Psoas muscle (tissue), 8 donors: ENCODE data around the gene LRRC23. TPM values are rescaled to one million over a fixed set of nuclear protein-coding genes. Genes with fewer than 3 reads are reported as not detected.

Experiments used
- ATAC-seq, 4 donors: fragments of 200-7000 bp; cut with Tn5 transposase; one replicate each; pipeline ENCODE4 v1.9.1; 2020; ENCODE audit warnings: moderate library complexity in 3 of 4, mild to moderate bottlenecking in 2 of 4
- DNase-seq, 2 donors: peaks; one replicate each; pipeline ENCODE4 v3.0.0-alpha.2; 2020
- H3K27ac ChIP-seq: fragments of 200-600 bp; one replicate; pipeline ENCODE4 v1.8.0; 2022
- H3K27me3 ChIP-seq, 3 donors: fragments of 200-600 bp in 1 of 3; one replicate each; pipeline versions ENCODE4 v1.6.1 to v1.8.0; 2013 to 2022; ENCODE audit warnings: low read length in 2 of 3, mild to moderate bottlenecking in 2 of 3, moderate library complexity in 1 of 3; ENCODE audit not compliant: insufficient read depth in 3 of 3
- H3K36me3 ChIP-seq, 2 donors: fragments of 200-600 bp in 1 of 2; one replicate each; pipeline versions ENCODE4 v1.6.1 to v1.8.0; 2013 to 2022; ENCODE audit warnings: low read depth in 1 of 2, mild to moderate bottlenecking in 1 of 2, moderate library complexity in 1 of 2; ENCODE audit not compliant: insufficient read depth in 1 of 2
- H3K4me1 ChIP-seq: fragments of 200-600 bp; one replicate; pipeline ENCODE4 v1.8.0; 2022
- H3K4me3 ChIP-seq: fragments of 200-600 bp; one replicate; pipeline ENCODE4 v1.8.0; 2022; ENCODE audit warnings: mild to moderate bottlenecking
- H3K9me3 ChIP-seq: fragments of 200-600 bp; one replicate; pipeline ENCODE4 v1.8.0; 2022
- WGBS, 3 donors: extraction: QIAGEN DNeasy Blood & Tissue Kit; methylation state at CpG; one replicate each; pipeline versions ENCODE4 v1.1.6 to v1.1.7; 2013; 5-methylcytosine and 5-hydroxymethylcytosine counted together
- intact Hi-C, 2 donors: fragments of 100-400 bp; cut with DNase I; formaldehyde crosslinking; loops; one replicate each; pipeline versions ENCODE4 v1.11.0 to v1.14.2; 2022
- polyA plus RNA-seq, 3 donors: library from polyadenylated mRNA; stranded (reverse); fragments of 200-250 nt; gene quantifications; one replicate each; pipeline ENCODE4 v1.2.3, GENCODE V29; 2013
- total RNA-seq, 4 donors: library from RNA; stranded (reverse); fragmentation: NEBNext Ultra II Directional in 2 of 4; extraction: Animal tissue kit (Norgen Biotek cat#: 25700) in 2 of 4; gene quantifications; one replicate each; pipeline versions ENCODE4 v1.2.1 to v1.2.4, GENCODE V29; 2021 to 2023
- TF ChIP-seq, protein P1 (sequence below): fragments of 200-600 bp; IDR thresholded peaks from one replicate; pipeline ENCODE4 v1.8.0; 2022; ENCODE audit warnings: antibody characterized with exemption
- donor health status: healthy with polysubstance abuse.
- donor health status: DM: no; HTN: no; CAD: no; lungs with moderate emphysema.
- donor health status: Bipolar disorder and iron deficiency.
- donor health status: healthy.
- donor health status: DM: yes; HTN: yes; CAD: no.
- donor health status: DM: no; HTN: no; CAD: no.
- donor health status: DM: no; HTN: no; CAD: no.
- donor health status: DM: yes; HTN: yes; CAD: no.

Gene LRRC23
- total and polyA plus RNA-seq, 7 donors = 9.5 to 29.0 (median 13.1) TPM

DNA sequence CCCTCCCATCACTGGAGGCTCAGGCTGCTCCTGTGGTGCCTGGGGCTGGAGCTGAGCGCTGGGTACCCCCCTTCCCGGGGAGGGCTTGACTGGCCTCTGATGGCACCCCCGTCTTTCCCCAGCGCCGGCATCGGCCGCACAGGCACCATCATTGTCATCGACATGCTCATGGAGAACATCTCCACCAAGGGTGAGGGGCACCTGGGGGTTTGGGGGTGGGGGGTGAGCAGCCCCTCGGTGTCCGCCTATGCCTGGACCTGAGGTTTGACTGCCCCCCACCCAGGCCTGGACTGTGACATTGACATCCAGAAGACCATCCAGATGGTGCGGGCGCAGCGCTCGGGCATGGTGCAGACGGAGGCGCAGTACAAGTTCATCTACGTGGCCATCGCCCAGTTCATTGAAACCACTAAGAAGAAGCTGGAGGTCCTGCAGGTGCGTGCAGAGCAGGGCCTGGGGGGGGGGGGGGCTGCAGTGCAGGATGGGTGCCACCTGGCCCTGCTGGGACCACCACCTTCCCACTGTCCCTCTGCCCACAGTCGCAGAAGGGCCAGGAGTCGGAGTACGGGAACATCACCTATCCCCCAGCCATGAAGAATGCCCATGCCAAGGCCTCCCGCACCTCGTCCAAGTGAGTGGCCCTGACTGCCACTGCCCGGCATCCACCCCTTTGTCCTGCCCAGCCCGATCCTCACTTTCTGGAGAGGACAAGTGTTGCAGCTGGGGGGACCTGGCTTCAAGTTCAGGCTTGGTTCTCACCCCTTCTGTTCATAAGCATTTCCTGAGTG, 55.4 kb downstream of the LRRC23 start:
- peaks cover 14% of the 10 kb centered on the region for H3K4me1 ChIP-seq
- WGBS, 3 donors = 86 to 90% (median 90%) methylated on average over 24 to 26 of the region's 26 CpGs
- ATAC-seq = no peak
- H3K4me3 ChIP-seq = no peak overlapping the region
- H3K36me3 ChIP-seq = peaks cover 0 to 3% of the 10 kb centered on the region in 2 donors
- DNase-seq = peak in 1 of 2 donors; percentile 50
- no peaks in the 10 kb centered on the region for H3K9me3 ChIP-seq
- TF ChIP-seq, protein P1, sequence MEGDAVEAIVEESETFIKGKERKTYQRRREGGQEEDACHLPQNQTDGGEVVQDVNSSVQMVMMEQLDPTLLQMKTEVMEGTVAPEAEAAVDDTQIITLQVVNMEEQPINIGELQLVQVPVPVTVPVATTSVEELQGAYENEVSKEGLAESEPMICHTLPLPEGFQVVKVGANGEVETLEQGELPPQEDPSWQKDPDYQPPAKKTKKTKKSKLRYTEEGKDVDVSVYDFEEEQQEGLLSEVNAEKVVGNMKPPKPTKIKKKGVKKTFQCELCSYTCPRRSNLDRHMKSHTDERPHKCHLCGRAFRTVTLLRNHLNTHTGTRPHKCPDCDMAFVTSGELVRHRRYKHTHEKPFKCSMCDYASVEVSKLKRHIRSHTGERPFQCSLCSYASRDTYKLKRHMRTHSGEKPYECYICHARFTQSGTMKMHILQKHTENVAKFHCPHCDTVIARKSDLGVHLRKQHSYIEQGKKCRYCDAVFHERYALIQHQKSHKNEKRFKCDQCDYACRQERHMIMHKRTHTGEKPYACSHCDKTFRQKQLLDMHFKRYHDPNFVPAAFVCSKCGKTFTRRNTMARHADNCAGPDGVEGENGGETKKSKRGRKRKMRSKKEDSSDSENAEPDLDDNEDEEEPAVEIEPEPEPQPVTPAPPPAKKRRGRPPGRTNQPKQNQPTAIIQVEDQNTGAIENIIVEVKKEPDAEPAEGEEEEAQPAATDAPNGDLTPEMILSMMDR = no peak
- intact Hi-C loops = loop anchor here (2.0 to 5.0 kb wide), 2 partner anchors 15 to 38 kb away; partner anchors contain the start of gene C12orf57 (in 1 of the 2)
- H3K27me3 ChIP-seq = no peaks in the 10 kb centered on the region
- H3K27ac ChIP-seq = peak overlapping the region; percentile 53

DNA sequence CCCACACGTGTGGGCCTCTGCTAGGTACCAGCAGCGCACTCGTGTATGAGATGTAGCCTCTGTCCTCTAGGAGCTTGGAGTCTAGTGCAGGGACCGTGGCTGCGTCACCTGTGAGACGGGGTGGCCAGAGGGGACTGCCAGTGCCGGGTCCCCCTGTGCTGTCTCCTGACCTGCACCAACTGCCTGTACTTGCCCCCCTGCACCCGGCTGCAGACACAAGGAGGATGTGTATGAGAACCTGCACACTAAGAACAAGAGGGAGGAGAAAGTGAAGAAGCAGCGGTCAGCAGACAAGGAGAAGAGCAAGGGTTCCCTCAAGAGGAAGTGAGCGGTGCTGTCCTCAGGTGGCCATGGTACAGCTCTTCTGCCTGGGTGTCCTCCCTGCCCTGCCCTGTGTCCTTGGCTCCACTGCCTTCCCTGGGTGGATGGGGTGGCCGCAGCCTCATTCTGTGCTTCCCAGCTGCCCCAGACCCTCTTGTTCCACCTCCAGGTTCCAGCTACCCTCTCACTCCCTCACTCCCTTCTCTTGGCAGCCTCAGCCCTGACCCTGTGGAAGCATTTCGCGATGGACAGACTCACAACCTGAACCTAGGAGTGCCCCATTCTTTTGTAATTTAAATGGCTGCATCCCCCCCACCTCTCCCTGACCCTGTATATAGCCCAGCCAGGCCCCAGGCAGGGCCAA, 56.1 kb downstream of the LRRC23 start:
- WGBS, 3 donors = 75 to 82% (median 78%) methylated on average over 13 of the region's 13 CpGs
- DNase-seq (peak; percentile 14 to 46), ATAC-seq (peak in 2 of 4 donors; percentile 26 to 27)
- Histone ChIP-seq H3K27me3 (no peaks in the 10 kb centered on the region), H3K36me3 (peaks cover 0 to 11% of the 10 kb centered on the region in 2 donors), H3K4me1 (peaks cover 14% of the 10 kb centered on the region), H3K27ac (peak overlapping the region; percentile 72), H3K9me3 (no peaks in the 10 kb centered on the region), H3K4me3 (peak overlapping the region; percentile 13)
- intact Hi-C loops = loop anchor here (2.0 to 5.0 kb wide), 2 partner anchors 16 to 38 kb away; partner anchors contain the start of gene C12orf57 (in 1 of the 2)
- TF ChIP-seq, protein P1 = no peak

GRCh38 chr12:6961278-6961694, 56.7 kb downstream of the LRRC23 start:
- peak; percentile 80 to 86 for DNase-seq
- H3K9me3 ChIP-seq = no peaks in the 10 kb centered on the region
- peak overlapping the region; percentile 72 for H3K27ac ChIP-seq
- ATAC-seq = peak; percentile 40 to 73 (median 70)
- WGBS, 3 donors = 37 to 55% (median 48%) methylated on average over 24 of the region's 24 CpGs
- intact Hi-C loops = loop anchor here (2.0 to 5.0 kb wide), 2 partner anchors 16 to 39 kb away; partner anchors contain the start of gene C12orf57 (in 1 of the 2)
- H3K36me3 ChIP-seq = peaks cover under 1 to 16% of the 10 kb centered on the region in 2 donors
- TF ChIP-seq, protein P1 = no peak
- H3K4me1 ChIP-seq = peaks cover 14% of the 10 kb centered on the region
- H3K4me3 ChIP-seq = peak overlapping the region; percentile 13
- H3K27me3 ChIP-seq = no peaks in the 10 kb centered on the region

- Histone ChIP-seq H3K27ac (peak overlapping the region; percentile 72), H3K9me3 (no peaks in the 10 kb centered on the region), H3K4me3 (peak overlapping the region; percentile 13), H3K4me1 (peaks cover 14% of the 10 kb centered on the region), H3K36me3 (peaks cover 2 to 21% of the 10 kb centered on the region in 2 donors), H3K27me3 (no peaks in the 10 kb centered on the region)
- DNase-seq = peak; percentile 69 to 81
- intact Hi-C loops = loop anchor here (2.0 to 5.0 kb wide), 2 partner anchors 17 to 39 kb away; partner anchors contain the start of gene C12orf57 (in 1 of the 2)
- TF ChIP-seq, protein P1 = peak; percentile 17
- peak; percentile 2 to 50 (median 46) for ATAC-seq
- WGBS, 3 donors = 27 to 31% (median 27%) methylated on average over 16 of the region's 16 CpGs
Measured at GRCh38 chr12:6961695-6962284, 57.2 kb downstream of the LRRC23 start.
